GM18861 (cell line): ENCODE measurements around the gene ANKRD22.

Source experiments
- ATAC-seq: cut with Tn5 transposase; IDR thresholded peaks from one replicate; pipeline ENCODE4 v1.9.1; 2021; ENCODE audit not compliant: unreplicated experiment

ANKRD22 gene

GRCh38 chr10:88803641-88804040 is 48.0 kb downstream of the ANKRD22 start:
- ATAC-seq = no peak

GRCh38 chr10:88802523-88803285 is 48.9 kb downstream of the ANKRD22 start, which contains the start of gene LIPM:
LIPM (plus strand) TSS chr10:88802730; CDS start chr10:88802897, 167 bp downstream.
- ATAC-seq = no peak

GRCh38 chr10:88800152-88801125 is 51.2 kb downstream of the ANKRD22 start:
- ATAC-seq = no peak

- no peak for ATAC-seq
Measured at GRCh38 chr10:88794731-88795130, 56.9 kb downstream of the ANKRD22 start.

GRCh38 chr10:88793712-88794299 is 57.8 kb downstream of the ANKRD22 start:
- ATAC-seq = no peak

- ATAC-seq = no peak
Measured at GRCh38 chr10:88792661-88793060, 59.0 kb downstream of the ANKRD22 start.

- ATAC-seq = no peak
Measured at GRCh38 chr10:88791924-88792323, 59.7 kb downstream of the ANKRD22 start.

- ATAC-seq = no peak
Measured at GRCh38 chr10:88788924-88789323, 62.7 kb downstream of the ANKRD22 start.

- no peak for ATAC-seq
Measured at GRCh38 chr10:88787463-88787862, 64.2 kb downstream of the ANKRD22 start.

GRCh38 chr10:88786032-88786770 is 65.4 kb downstream of the ANKRD22 start:
- ATAC-seq = no peak

- ATAC-seq = no peak
Measured at GRCh38 chr10:88783724-88784123, 67.9 kb downstream of the ANKRD22 start.

GRCh38 chr10:88782222-88782621 is 69.4 kb downstream of the ANKRD22 start:
- no peak for ATAC-seq

- ATAC-seq = no peak
Measured at GRCh38 chr10:88781206-88781605, 70.4 kb downstream of the ANKRD22 start.
